Progenitor cell of endocrine pancreas (in vitro differentiated cells): ENCODE measurements around the gene SLC43A3. TPM values are rescaled to one million over a fixed set of nuclear protein-coding genes. Genes with fewer than 3 reads are reported as not detected.

Experiments
- DNase-seq: peaks from one replicate; pipeline ENCODE4 v3.0.0; 2021; ENCODE audit warnings: low spot score; ENCODE audit not compliant: unreplicated experiment
- H3K27ac Mint-ChIP-seq: 2 replicates; pipeline ENCODE4 v1.8.0; 2021; ENCODE audit warnings: mild to moderate bottlenecking, moderate library complexity, mixed read lengths
- H3K27me3 Mint-ChIP-seq: 2 replicates; pipeline ENCODE4 v1.8.0; 2021; ENCODE audit warnings: mixed read lengths
- H3K36me3 Mint-ChIP-seq: 2 replicates; pipeline ENCODE4 v1.8.0; 2022; ENCODE audit warnings: mixed read lengths; ENCODE audit not compliant: insufficient read depth
- H3K4me1 Mint-ChIP-seq: 2 replicates; pipeline ENCODE4 v1.8.0; 2021; ENCODE audit warnings: low read depth, mixed read lengths
- H3K4me3 Mint-ChIP-seq: 2 replicates; pipeline ENCODE4 v1.8.0; 2021; ENCODE audit warnings: low read depth, mild to moderate bottlenecking, moderate library complexity, mixed read lengths
- H3K9me3 Mint-ChIP-seq: 2 replicates; pipeline ENCODE4 v1.8.0; 2021; ENCODE audit warnings: low read depth, mixed read lengths
- total RNA-seq: library from RNA; stranded (reverse); gene quantifications from 2 replicates; pipeline ENCODE4 v1.2.1, GENCODE V29; 2021
- TF ChIP-seq, protein P1 (sequence below): fragments of 200-600 bp; sonication (generic); IDR thresholded peaks from one replicate; pipeline ENCODE4 v1.5.0; 2021; ENCODE audit warnings: antibody characterized with exemption, mild to moderate bottlenecking; ENCODE audit not compliant: unreplicated experiment

Gene SLC43A3
- total RNA-seq, 1 donor from 2014 or later: 24.6 TPM

DNA sequence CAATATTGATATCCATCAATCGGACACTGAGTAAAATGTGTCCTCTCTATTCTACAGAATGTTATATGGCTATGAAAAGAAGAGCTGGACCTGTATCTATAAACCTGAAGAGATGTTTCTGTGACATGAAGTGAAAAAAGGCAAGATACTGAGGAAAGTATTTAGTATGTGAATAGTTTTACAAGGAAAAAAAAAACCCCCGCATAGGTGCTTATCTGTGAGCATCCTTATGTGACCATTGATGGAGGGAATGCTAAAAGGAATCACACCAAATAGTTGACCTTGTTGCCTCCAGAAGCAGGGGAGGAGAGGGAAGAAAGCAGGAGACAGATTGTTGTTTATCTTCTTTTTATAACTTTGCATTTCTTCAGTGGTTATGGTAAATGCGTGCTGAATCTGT, 35.8 kb downstream of the SLC43A3 start:
- no peak overlapping the region for H3K4me3 Mint-ChIP-seq
- H3K4me1 Mint-ChIP-seq: no peaks in the 10 kb centered on the region
- H3K27ac Mint-ChIP-seq: no peak overlapping the region
- no peaks in the 10 kb centered on the region for H3K9me3 Mint-ChIP-seq
- no peak for DNase-seq
- TF ChIP-seq, protein P1, sequence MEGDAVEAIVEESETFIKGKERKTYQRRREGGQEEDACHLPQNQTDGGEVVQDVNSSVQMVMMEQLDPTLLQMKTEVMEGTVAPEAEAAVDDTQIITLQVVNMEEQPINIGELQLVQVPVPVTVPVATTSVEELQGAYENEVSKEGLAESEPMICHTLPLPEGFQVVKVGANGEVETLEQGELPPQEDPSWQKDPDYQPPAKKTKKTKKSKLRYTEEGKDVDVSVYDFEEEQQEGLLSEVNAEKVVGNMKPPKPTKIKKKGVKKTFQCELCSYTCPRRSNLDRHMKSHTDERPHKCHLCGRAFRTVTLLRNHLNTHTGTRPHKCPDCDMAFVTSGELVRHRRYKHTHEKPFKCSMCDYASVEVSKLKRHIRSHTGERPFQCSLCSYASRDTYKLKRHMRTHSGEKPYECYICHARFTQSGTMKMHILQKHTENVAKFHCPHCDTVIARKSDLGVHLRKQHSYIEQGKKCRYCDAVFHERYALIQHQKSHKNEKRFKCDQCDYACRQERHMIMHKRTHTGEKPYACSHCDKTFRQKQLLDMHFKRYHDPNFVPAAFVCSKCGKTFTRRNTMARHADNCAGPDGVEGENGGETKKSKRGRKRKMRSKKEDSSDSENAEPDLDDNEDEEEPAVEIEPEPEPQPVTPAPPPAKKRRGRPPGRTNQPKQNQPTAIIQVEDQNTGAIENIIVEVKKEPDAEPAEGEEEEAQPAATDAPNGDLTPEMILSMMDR: no peak
- H3K27me3 Mint-ChIP-seq: peaks cover 49% of the 10 kb centered on the region
- H3K36me3 Mint-ChIP-seq: no peaks in the 10 kb centered on the region

DNA sequence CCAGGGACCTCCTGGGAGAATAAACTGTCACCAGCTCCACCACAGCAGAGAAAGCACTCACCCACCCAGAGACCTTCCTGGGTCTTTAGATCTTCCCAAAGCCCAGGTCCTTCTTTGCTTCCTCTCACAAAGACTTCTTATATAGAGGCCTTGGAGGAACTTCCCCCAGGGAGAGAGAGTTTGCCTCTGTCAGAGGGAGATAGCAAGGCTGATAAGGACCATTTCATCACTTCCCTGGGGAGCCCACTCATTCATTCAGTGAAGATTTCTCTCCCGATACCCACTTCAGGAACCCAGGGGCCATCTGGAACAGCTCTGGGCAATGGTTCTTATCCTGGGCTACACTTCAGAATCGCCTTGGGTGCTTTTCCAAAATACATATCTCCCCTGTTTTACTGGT, 36.4 kb downstream of the SLC43A3 start, which contains the start of gene PRG2:
PRG2 (minus strand) TSS at position 116 of the 400 bp plus-strand sequence. CDS start 706 bp downstream, outside the sequence.
- DNase-seq: no peak
- H3K36me3 Mint-ChIP-seq: no peaks in the 10 kb centered on the region
- TF ChIP-seq, protein P1: no peak
- H3K27ac Mint-ChIP-seq: no peak within 1 kb of the TSS
- no peaks in the 10 kb centered on the region for H3K9me3 Mint-ChIP-seq
- H3K4me1 Mint-ChIP-seq: no peaks in the 10 kb centered on the region
- H3K27me3 Mint-ChIP-seq: peaks cover 54% of the 10 kb centered on the region
- no peak within 1 kb of the TSS for H3K4me3 Mint-ChIP-seq

DNA sequence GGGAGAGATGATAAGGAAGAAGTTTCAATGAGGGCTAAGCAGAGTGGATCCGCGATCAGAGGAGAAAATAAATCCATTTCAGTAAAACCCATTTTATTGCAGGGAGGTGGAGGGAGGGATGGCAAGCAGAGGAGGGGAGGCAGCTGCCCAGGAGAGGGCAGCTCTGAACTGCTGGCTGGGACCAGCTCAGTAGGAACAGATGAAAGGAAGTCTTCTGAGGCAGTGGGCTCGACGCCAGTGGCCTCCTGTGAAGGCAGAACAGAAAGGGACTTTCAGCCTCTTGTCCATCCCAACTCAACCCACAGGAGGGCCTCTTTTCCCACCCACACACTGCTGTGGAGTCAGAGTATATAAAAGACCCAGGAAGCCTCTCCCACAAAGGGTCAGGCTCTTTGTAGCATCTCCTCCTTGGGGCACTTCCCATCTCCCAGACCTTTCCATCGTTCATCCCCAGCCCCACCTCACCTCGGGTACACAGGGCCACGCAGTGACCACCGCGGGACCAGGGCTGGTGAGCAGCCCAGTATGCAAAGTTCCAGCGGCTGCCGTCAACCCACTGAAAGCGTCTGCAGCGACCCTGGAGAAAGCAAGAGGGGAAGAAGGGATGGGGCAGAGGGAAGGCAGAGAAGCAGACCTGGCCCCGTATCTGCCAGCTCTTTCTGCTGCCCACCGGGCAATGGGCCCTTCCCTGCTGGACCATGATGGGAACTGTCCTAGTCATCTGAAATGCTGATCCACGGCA, 39.5 kb downstream of the SLC43A3 start:
- peaks cover 60% of the 10 kb centered on the region for H3K27me3 Mint-ChIP-seq
- no peak overlapping the region for H3K4me3 Mint-ChIP-seq
- no peaks in the 10 kb centered on the region for H3K4me1 Mint-ChIP-seq
- H3K9me3 Mint-ChIP-seq: no peaks in the 10 kb centered on the region
- H3K27ac Mint-ChIP-seq: no peak overlapping the region
- DNase-seq: no peak
- no peaks in the 10 kb centered on the region for H3K36me3 Mint-ChIP-seq
- TF ChIP-seq, protein P1: no peak

DNA sequence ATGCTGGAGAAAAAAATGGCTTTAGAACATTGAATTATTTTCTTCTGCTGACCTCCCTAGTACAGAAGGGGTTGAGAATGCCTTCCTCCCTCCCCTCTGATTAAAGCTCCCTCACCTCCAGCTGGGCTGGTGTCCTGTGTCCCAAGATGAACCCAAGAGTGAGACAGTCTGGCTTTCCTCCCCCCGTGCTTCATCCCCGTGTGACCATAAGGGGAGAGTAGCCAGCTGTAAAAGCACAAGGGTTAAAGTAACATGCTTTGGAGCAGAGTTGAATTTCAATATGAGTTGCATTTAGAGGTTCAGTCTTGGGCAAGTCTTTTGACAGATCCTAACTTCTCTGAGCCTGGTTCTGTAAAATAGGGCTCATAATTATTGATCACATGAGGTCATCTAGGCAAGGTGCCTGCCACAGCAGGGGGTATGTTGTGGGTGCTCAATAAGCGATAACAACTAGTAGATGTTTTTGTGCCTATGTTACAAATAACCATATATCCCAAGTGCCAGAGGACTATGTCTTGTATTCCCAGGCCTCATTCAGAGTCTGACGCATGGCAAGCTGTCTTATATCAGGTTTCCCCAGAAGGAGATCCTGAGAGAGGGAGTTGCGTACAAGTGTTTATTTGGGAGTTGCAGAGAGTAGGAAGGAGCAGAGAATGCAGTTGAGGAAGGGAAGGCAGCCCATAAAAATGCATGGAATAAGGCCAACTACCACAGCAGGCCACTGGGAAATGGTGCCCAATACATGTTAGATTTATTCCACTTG, 40.6 kb downstream of the SLC43A3 start:
- no peaks in the 10 kb centered on the region for H3K4me1 Mint-ChIP-seq
- H3K36me3 Mint-ChIP-seq: no peaks in the 10 kb centered on the region
- DNase-seq: no peak
- no peaks in the 10 kb centered on the region for H3K9me3 Mint-ChIP-seq
- H3K27me3 Mint-ChIP-seq: peaks cover 62% of the 10 kb centered on the region
- H3K4me3 Mint-ChIP-seq: no peak overlapping the region
- TF ChIP-seq, protein P1: no peak
- H3K27ac Mint-ChIP-seq: no peak overlapping the region

DNA sequence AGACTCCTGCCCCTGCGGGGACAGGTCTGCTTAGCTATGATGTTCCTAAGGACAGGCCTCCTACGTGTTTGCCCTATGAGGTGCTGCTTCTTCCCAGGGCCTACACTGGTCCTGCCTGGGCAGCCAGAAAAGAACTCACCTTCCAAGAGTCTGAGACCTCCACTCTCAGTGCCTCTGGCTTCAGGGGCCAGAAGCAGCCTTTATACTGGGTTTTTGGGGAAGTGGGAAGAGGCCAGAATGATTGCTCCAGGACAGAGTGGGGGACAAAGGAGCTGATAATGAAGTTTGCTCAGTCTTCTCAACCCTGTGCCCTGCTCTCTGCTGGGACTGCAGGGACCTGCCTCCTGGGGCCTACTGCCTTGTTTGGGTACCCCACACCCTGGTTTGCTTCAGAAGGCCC, 45.9 kb downstream of the SLC43A3 start, which contains the start of gene PRG3:
PRG3 (minus strand) TSS at position 176 of the 400 bp plus-strand sequence. CDS start 442 bp downstream, outside the sequence.
- H3K4me3 Mint-ChIP-seq: no peak within 1 kb of the TSS
- H3K9me3 Mint-ChIP-seq: no peaks in the 10 kb centered on the region
- TF ChIP-seq, protein P1: no peak
- no peaks in the 10 kb centered on the region for H3K36me3 Mint-ChIP-seq
- H3K27me3 Mint-ChIP-seq: peaks cover 53% of the 10 kb centered on the region
- no peaks in the 10 kb centered on the region for H3K4me1 Mint-ChIP-seq
- no peak for DNase-seq
- no peak within 1 kb of the TSS for H3K27ac Mint-ChIP-seq
